ENCODE data around the gene GOLM1. TPM values are rescaled to one million over a fixed set of nuclear protein-coding genes. Genes with fewer than 3 reads are reported as not detected.

GOLM1 gene
- total and polyA plus RNA-seq, 2 donors (not counting 3 experiments of a cell fraction or from before 2014, with no cell fraction given) = 49.8 to 108 TPM

GRCh38 chr9:86135371-86135770 is 36.0 kb upstream of the GOLM1 start:
- ChIA-PET CTCF (no interaction called here), POLR2A (no interaction called here)
- no peaks in the 10 kb centered on the region for H4K20me1 ChIP-seq (replicated peaks; ENCODE audit: control insufficient read depth, extremely low read depth, insufficient read depth, low read length)
- dilution Hi-C loops (cut with MboI; ENCODE audit: extremely low pct_ligation_motif_present, low sequenced_read_pairs) = no loop called here
- FAIRE-seq = no peak
- no peak for DNase-seq (ENCODE audit: low read depth, low spot score)
- no peak overlapping the region for H2AFZ ChIP-seq (ENCODE audit: low read depth, low read length)
- BruUV-seq (replicated peaks) = no TSS peak
- H3K4me1 ChIP-seq (ENCODE audit: control insufficient read depth, extremely low read depth, insufficient read depth, low read length) = no peaks in the 10 kb centered on the region
- no peaks in the 10 kb centered on the region for H3K9me3 ChIP-seq (replicated peaks; ENCODE audit: control insufficient read depth, insufficient read depth, low read length)
- no peak overlapping the region for H3K27ac ChIP-seq (ENCODE audit: insufficient read depth, low read depth, low read length)
- no peaks in the 10 kb centered on the region for H3K9me1 ChIP-seq (replicated peaks; ENCODE audit: control insufficient read depth, extremely low read depth, insufficient read depth, low read length)
- no peaks in the 10 kb centered on the region for H3K27me3 ChIP-seq (ENCODE audit: control insufficient read depth in 2 of 2, insufficient read depth in 2 of 2, low read length in 2 of 2)
- H3K36me3 ChIP-seq (ENCODE audit: control insufficient read depth in 2 of 2, extremely low read depth in 1 of 2, insufficient read depth in 2 of 2, low read length in 2 of 2) = no peaks in the 10 kb centered on the region
- intact Hi-C loops (cut with micrococcal nuclease) = no loop called here
- no peak overlapping the region for H3K9ac ChIP-seq (replicated peaks; ENCODE audit: extremely low read depth, insufficient read depth, low read length)
- H3K4me3 ChIP-seq (replicated peaks in 1 of 3; ENCODE audit: insufficient read depth in 1 of 3, low read depth in 1 of 3, low read length in 3 of 3) = no peak overlapping the region
- H3K79me2 ChIP-seq (ENCODE audit: control insufficient read depth, insufficient read depth, low read length) = no peaks in the 10 kb centered on the region
- TF ChIP-seq FOS (IDR thresholded peaks at IDR 0.05; ENCODE audit: borderline replicate concordance, insufficient read depth, low read length) (no peak), MAX (IDR thresholded peaks at IDR 0.05; ENCODE audit: insufficient read depth, insufficient read length) (no peak), JUN (IDR thresholded peaks at IDR 0.05; ENCODE audit: borderline replicate concordance, insufficient read depth, insufficient read length, low read depth) (no peak), GATA2 (IDR thresholded peaks at IDR 0.05; ENCODE audit: insufficient read depth, insufficient read length, low read depth, low read length) (no peak), EZH2 (IDR thresholded peaks at IDR 0.05; ENCODE audit: borderline replicate concordance, low read depth, low read length, severe bottlenecking) (no peak), POLR2A (IDR thresholded peaks at IDR 0.05; ENCODE audit: low read depth, low read length) (no peak), MYC (IDR thresholded peaks at IDR 0.05; ENCODE audit: low read depth, low read length) (no peak), POLR2AphosphoS5 (IDR thresholded peaks at IDR 0.05; ENCODE audit: insufficient read depth, low read depth, low read length) (no peak), CTCF (IDR thresholded peaks at IDR 0.05; ENCODE audit: extremely low read depth in 1 of 2, insufficient read depth in 1 of 2, low read depth in 1 of 2, low read length in 2 of 2) (no peak)
- H3K4me2 ChIP-seq (ENCODE audit: insufficient read depth, low read length) = no peak overlapping the region
